ENCODE data around the gene RBCK1.
"Not testable (repeated sequence)": the region's sequence is repeated elsewhere in the genome, so short reads cannot be mapped to it uniquely, and the experiment has no call there.

RBCK1 gene

DNA sequence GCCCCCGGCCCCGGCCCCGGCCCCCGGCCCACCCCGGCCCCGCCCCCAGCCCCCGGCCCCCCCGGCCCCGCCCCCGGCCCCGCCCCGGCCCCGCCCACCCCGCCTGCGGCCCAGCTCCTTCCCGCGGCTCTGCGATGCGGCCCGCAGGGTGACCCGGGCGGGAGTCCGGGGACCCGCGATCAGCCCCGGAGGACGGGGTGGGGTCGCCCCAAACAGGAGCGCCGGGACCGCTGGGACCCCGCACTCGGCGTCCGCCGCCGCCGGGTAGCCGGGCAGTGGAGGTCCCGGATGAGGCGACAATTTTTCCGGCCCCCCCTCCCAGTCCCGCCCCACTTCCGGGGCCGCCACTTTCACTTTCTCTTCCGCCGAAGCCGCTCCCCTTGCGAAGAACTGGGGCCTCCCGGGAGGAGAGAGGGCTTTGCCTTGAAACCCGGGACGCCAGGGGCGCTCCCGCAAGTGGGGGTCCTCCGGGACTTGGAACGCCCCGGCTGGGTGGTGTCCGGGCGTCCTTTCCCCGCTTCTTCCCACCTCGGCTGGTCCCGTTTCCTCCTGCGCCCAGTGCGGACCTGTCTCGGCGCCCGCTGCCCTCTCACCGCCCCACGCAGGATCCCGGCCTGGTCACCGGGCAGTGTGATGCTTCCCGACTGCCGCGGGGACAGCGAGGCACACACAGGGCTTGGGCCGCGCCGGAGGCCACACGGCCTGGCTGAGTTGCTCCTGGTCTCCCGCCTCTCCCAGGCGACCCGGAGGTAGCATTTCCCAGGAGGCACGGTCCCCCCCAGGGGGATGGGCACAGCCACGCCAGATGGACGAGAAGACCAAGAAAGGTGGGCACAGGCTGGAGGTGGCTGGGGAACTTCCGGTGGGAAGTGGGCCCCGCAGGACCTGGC is at the start of gene RBCK1:
TSS of gene RBCK1 (plus strand) at position 347 of the 890 bp plus-strand sequence. CDS start at position 806, 459 bp downstream.
- peak; percentile 58 to 76 for DNase-seq

- DNase-seq: no peak
Measured at GRCh38 chr20:358891-359555, 49.1 kb upstream of the RBCK1 start.

DNA sequence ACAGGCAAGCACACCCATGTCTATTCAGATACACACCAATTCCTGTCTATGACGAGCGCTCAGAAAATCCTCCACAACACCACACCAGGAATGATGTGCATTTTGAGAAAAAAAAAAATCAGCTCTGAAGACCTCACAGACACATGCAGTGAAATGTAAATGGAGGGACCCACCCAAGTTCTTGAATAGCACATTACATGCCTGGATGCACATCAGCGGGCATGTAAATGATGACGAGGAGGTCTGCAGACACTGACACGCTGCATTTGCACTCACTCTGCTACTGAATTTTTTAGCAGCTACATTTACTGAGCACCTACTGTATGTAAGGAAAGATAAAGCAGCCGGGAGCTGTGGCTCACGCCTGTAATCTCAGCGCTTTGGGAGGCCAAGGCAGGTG is 46.5 kb upstream of the RBCK1 start:
- no peak for DNase-seq

DNA sequence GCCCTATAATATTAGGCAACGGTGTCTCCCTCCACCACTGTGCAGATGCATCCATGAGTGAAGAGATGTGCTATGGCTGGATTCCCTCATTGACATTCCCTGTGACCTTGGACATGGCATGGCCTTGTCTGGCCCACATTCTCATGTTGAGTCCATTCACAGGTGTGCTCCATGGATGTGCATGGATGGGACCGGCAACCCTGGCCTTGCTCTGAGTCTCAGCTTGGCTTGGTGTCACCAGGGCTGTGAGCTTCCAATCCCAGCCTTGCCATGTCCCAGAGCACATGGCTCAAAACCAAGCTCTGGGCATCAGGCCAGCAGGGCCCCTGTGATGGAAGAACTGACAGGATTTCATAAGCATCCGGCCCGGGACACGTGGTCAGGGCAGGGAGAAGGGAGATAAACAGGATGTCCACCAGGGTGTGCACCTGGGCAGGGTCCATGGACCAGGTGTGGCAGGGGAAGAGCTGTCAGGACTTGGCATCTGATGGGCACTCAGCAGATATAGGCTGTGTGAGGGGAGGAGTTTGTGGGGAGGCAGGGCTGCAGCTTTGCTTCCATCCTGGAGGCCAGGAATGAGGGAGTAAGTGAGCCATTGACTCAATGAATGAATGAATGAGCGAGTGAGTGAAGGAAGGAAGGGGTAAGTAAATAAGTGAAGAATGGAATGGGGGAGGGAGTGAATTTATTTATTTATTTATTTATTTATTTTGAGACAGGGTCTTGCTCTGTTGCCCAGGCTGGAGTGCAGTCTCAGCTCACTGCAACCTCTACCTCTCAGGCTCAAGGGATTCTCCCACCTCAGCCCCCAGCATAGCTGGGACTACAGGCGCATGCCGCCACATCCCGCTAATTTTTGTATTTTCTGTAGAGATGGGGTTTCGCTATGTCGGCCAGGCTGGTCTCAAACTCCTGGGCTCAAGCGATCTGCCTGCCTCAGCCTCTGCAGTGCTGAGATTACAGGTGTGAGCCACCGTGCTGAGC is 45.5 kb upstream of the RBCK1 start:
- DNase-seq: no peak

GRCh38 chr20:363319-364078 is 44.6 kb upstream of the RBCK1 start:
- DNase-seq: no peak

DNA sequence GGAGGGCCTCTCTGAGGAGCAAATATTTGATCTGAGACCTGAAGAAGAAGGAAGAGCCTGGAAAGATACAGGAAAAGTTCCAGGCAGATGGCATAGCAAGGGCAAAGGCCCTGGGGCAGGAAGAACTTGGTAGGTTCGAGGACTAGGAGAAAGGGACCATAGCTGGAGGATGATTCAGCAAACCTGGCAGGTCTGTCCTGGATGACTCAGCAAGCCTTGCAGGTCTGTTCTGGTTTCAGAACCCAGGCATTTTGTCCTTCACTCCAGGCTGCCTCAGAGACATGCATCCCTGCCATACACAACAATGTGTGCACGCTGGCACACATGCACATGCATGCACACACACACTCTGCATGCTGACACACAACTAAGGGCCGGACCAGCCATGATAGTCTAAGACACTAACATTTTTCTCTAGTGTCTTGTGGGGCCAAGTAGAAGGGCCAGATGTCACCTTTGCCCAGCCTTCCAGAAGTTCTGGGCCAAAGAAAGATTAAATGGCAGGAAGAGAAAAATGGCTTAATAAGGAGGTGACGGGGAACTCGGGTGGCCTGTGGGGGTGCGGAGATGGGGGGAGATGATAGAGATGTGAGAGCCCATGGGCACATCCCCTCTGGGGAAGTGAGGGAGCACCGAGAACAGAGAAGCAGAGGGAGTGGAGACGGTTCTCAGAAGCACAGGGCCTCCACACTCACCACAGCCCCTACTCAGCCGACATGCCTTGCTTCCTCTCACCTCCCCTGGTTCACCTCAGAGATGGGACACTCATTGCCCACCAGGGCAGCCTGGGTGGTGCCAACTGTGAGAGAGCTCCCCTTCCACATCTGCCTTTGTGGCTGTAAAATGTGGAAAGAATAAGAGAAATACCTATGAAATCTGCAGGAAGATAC is 42.9 kb upstream of the RBCK1 start:
- DNase-seq: no peak

- no peak for DNase-seq
Measured at GRCh38 chr20:366041-366718, 41.9 kb upstream of the RBCK1 start.

GRCh38 chr20:366719-367485 is 41.2 kb upstream of the RBCK1 start:
- DNase-seq: no peak

DNA sequence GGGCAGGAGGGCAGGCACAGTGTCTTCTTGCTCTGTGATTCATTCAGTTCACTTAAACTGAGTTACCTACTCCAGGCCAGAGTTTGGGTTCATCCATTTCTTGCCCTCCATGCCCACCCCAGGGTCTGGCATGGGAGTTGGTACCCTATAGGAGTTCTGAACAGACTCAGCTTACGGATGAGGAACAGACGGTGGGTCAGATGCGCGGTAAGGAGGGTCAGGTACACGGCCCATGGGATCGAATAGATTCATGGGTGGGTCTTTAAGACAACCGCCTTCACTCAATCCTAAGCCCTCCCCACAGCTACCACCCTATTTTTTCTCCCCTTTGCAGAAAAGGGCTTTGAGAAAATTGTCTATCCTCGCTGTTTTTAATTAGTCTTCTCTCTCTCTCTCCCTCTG is 40.6 kb upstream of the RBCK1 start:
- DNase-seq: no peak

DNA sequence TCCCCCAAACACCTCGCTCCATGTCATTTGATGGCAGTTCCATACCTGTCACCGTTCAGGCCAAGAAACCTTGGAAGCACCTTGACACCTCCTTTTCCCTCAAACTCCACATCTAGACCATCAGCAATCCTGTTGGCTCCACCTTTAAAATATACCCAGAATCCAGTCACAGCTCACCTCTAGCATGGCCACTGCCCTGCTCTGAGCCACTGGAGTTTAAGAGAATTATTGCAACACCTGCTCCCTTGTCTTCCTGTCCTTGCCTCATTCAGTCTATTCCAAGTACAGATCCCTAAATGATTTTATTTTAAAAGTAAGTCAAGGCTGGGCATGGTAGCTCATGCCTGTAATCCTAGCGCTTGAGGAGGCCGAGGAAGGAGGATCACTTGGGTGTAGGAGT is 39.2 kb upstream of the RBCK1 start:
- no peak for DNase-seq

DNA sequence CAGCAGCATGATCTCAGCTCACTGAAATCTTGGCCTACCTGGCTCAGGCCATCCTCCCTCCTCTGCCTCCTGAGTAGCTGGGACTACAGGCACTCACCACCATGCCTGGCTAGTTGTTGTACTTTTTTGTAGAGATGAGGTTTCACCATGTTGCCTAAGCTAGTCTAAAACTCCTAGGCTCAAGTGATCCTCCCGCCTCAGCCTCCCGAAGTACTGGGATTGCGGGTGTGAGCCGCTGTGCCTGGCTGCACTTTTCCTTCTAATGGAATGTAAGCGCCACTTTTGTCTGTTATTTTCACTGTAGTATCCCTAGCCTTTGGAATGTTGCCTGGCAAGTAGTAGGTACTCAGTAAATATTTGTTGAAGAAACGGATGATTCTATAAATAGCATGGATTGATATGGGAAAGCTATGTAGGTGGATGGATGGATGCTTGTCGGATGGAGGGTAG is 37.9 kb upstream of the RBCK1 start:
- no peak for DNase-seq

DNA sequence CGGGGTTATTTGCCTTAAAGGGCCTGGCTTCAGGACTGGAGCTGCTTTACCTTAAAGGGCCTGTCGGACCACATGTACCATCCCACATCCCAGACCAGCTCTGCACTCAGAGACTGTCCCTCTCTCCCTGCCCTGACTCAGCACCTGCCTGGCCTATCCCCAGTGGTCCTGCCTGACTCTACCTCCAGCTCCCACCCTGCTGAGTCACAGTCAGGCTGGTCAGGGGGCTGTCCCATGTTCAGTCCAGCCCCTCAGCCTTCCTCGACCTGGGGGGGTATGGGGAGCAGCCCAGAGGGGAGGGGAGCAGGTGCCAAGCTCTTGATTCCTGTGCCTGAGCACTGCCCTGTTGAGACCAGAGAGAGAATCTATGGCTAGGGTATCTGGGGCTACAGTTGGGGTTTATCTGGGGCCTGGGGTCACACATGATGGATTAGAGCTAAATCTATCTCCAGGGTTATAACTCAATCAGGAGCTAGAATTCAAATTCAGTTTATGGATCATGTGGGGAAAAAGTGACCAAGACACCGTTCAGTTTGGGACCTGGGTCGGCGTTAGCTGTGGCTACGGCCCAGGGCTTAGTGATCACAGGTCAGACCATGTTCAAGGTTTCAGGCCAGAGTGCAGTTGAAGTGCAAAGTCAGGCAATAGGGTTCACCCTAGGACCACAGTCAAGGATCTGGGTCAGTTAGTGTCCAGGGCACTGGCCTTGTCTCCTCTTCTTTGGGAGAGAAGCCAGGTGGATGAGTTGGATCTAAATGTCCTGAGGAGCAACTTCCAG is 36.9 kb upstream of the RBCK1 start:
- no peak for DNase-seq

DNA sequence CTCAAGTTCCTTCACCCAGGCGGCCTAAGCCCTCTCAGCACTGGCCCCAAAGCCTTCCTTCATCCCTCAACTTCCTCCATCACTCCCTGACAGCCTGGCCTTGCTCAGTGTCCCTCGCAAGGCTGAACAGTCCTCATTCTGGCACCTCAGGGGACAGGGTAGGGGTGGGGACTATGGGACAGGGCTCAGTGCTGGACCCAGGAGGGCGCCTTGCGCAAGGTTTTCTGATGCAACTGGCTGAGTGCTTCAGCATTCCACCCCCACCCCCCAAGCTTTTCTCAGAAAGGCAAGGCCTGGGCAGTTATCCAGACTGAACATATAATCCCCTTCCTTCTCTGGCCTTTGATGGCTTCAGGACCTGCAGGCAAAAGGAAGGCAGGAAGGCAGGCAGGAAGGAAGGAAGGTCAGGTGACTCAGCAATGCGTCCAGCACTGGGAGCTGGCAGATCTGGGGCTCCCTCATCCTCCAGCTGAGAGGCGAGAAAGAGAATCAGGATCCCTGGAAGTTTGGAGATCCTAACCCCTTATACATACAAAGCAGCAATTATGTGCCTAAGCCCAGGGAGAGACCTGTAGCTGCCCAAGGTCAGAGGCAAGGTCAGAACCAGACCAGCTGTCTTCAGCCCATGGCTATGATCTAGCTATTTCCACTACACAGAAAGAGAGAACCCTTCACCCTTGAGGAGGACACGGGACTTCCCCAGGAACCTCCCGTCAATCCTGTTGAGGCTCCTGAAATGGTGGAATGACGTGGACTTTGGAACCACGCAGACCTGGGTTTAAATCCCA is 36.1 kb upstream of the RBCK1 start:
- DNase-seq: peak in 1 of 2 experiments; percentile 39

DNA sequence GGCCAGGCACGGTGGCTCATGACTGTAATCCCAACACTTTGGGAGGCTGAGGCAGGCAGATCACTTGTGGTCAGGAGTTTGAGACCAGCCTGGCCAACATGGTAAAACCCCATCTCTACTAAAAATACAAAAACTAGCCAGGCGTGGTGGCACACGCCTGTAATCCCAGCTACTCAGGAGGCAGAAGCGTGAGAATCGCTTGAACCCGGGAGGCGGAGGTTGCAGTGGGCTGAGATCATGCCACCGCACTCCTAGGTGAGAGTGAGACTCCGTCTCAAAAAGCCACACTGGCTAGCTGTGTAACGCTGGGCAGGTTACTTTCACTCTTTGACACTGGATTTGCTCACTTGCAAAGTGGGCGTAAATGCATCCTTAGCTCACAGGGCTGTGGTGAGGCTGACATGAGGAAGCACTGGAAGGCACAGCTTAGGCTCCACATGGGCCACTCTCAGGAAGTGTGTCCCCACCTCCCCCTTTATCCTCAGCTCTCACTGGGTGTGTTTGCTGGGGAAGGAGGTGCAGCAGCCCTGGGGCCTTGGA is 35.5 kb upstream of the RBCK1 start:
- DNase-seq: not testable (repeated sequence)

DNA sequence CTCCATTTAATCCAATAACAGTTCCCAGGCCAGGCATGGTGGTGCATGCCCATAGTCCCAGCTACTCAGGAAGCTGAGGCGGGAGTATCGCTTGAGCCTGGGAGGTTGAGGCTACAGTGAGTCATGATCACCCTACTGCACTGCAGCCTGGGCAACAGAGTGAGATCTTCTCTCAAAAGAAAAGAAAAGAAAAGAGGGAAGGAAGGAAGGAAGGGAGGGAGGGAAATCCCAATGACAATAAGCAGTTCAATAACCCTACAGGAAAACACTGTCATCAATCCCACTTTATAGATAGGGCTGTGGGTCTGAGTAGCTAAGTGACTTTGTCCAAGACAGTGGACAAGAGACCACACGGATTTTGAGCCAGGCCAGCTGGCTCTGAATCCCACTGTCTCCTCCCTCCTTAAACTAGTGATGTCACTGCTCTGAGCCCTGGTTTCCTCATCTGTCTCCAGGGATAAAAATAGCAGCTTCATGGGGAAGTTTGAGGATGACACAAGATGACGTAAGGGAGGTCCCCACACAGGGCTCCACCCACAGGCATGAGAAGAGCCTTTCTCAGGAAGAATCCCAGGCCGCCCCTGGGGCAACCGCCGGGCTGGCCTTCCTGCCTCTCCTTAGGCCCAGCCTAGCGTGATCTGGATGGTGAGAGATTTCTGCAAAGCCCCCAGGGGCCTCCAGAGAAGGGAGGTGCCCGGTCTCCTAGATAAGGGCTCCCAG is 34.8 kb upstream of the RBCK1 start:
- DNase-seq: no peak

DNA sequence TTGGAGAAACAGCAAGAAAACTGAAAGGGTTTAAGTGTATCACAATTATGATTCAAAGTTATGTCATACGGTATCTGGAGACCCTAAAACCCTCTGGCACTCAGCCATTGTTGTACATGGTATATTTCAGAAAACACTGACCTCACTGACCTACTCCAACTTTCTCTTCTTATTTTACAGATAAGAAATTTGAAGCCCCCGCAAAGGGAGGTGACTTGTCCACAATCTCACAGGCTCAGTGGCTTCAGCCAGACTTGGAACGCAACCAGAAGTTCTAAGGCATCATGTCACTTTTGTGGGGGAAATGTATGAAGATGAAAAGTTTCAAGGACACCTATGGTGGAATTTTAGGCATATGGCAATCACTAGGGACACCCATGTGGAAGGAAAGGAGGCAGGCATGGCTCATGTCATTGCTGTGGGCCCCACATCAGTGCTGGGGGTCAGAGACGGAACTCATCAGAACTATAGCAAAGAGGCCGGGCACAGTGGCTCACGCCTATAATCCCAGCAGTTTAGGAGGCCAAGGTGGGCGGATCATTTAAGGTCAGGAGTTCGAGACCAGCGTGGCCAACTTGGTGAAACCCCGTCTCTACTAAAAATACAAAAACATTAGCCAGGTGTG is 32.7 kb upstream of the RBCK1 start:
- no peak for DNase-seq

DNA sequence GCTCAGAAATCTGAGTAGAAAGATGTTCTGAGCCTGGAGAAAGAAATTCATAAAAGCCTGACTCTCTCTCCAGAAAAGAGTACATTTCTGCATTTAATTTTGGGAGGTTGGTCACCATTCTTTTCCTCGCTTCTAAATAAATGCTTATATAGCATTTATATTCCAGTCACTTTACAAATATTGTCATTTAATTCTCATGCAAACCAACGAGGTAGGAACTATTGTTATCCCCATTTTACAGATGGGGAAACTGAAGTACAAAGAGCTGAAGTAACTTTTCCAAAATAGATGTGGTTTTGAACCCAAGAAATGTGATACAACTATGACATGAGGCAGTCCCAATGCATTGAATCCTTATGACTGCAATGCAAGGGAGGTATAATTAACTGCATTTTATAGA is 32.0 kb upstream of the RBCK1 start:
- no peak for DNase-seq

Measured in NCI-H1930 (cell line).